Gastroesophageal sphincter (tissue), 3 donors: ENCODE measurements around the gene XRCC1.

Experiments used
- CTCF ChIP-seq, 4 experiments: fragments of 200-600 bp in 2 of 4; fragments of 450-650 bp in 2 of 4; sonication (generic) in 1 of 4; IDR thresholded peaks; one replicate each; pipeline ENCODE4 v1.5.1; 2017 to 2019; ENCODE audit warnings: antibody characterized with exemption in 4 of 4, mild to moderate bottlenecking in 2 of 4, moderate library complexity in 2 of 4
- POLR2AphosphoS5 ChIP-seq: sonication (generic); formaldehyde crosslinking; IDR thresholded peaks from one replicate; pipeline ENCODE4 v1.6.1; 2017; ENCODE audit warnings: antibody characterized with exemption

GRCh38 chr19:43610493-43610892 lies 35.2 kb upstream of the XRCC1 start:
- TF ChIP-seq CTCF (IDR thresholded peaks at IDR 0.05) (no peak), POLR2AphosphoS5 (no peak)
